Bronchial epithelial cell (primary cell): ENCODE results near the gene U2AF1L4. TPM values are rescaled to one million over a fixed set of nuclear protein-coding genes. Genes with fewer than 3 reads are reported as not detected.

Experiments used
- DNase-seq: peaks from one replicate; pipeline ENCODE4 v3.0.0-alpha.2; 2010; ENCODE audit warnings: low read depth
- FAIRE-seq: peaks from 2 replicates; lab custom pipeline; 2011; peaks lifted over from hg19 to GRCh38; lab: Jason Lieb, UNC
- H3K27me3 ChIP-seq: 2 replicates; pipeline ENCODE4 v1.5.1; 2011; ENCODE audit warnings: low read length; ENCODE audit not compliant: control insufficient read depth, insufficient read depth
- H3K36me3 ChIP-seq: 2 replicates; pipeline ENCODE4 v1.5.1; 2011; ENCODE audit warnings: low read length; ENCODE audit not compliant: control insufficient read depth, insufficient read depth
- H3K4me3 ChIP-seq: 2 replicates; pipeline ENCODE4 v1.5.1; 2011; ENCODE audit warnings: mild to moderate bottlenecking, low read depth, low read length, control low read depth
- total RNA-seq: library from RNA; depleted of rRNA; stranded (reverse); fragments of >200 nt; gene quantifications from 2 replicates; pipeline ENCODE4 v1.2.1, GENCODE V29; 2014
- TF ChIP-seq, protein P1 (sequence below): IDR thresholded peaks from 2 replicates; pipeline ENCODE4 v1.5.1; 2011; ENCODE audit warnings: mild to moderate bottlenecking, moderate library complexity, low read length, control low read depth, inconsistent platforms; ENCODE audit not compliant: insufficient read depth, severe bottlenecking

Gene U2AF1L4
- total RNA-seq, 1 donor from 2014 or later, result 14.7 TPM

DNA sequence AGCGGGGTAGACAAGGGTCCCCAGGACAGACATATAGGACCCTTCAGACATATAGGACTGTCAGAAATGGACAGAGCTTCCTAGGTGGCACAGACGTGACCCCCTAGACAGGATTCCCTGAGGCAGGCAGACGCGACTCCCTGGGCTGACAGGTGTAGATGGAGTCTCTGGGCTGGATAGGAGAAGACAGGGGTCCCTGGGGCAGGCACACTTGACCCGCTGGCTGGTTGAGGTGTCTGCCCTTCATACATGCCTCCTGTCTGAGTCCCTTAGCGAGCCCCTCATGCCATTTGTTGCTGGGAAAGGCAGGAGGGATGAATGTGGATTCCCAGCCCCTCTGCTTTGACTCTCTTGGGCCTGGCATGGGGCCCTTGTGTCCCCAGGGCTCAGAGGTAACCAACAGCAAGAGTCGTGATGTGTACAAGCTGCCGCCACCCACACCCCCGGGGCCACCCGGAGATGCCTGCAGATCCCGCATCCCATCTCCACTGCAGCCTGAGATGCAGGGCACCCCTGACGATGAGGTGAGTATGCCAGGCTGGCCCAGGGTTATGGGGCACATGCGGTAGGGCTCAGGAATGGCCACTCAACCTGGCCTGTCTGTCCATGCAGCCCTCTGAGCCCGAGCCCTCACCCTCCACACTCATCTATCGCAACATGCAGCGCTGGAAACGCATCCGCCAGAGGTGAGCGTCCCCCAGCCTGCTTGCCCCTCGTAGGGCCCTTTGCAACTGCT, 8.6 kb upstream of the U2AF1L4 start:
- TF ChIP-seq, protein P1, sequence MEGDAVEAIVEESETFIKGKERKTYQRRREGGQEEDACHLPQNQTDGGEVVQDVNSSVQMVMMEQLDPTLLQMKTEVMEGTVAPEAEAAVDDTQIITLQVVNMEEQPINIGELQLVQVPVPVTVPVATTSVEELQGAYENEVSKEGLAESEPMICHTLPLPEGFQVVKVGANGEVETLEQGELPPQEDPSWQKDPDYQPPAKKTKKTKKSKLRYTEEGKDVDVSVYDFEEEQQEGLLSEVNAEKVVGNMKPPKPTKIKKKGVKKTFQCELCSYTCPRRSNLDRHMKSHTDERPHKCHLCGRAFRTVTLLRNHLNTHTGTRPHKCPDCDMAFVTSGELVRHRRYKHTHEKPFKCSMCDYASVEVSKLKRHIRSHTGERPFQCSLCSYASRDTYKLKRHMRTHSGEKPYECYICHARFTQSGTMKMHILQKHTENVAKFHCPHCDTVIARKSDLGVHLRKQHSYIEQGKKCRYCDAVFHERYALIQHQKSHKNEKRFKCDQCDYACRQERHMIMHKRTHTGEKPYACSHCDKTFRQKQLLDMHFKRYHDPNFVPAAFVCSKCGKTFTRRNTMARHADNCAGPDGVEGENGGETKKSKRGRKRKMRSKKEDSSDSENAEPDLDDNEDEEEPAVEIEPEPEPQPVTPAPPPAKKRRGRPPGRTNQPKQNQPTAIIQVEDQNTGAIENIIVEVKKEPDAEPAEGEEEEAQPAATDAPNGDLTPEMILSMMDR, result no peak
- no peaks in the 10 kb centered on the region for H3K27me3 ChIP-seq
- no peak for DNase-seq
- FAIRE-seq, result no peak
- H3K4me3 ChIP-seq, result no peak overlapping the region
- peaks cover 18% of the 10 kb centered on the region for H3K36me3 ChIP-seq

DNA sequence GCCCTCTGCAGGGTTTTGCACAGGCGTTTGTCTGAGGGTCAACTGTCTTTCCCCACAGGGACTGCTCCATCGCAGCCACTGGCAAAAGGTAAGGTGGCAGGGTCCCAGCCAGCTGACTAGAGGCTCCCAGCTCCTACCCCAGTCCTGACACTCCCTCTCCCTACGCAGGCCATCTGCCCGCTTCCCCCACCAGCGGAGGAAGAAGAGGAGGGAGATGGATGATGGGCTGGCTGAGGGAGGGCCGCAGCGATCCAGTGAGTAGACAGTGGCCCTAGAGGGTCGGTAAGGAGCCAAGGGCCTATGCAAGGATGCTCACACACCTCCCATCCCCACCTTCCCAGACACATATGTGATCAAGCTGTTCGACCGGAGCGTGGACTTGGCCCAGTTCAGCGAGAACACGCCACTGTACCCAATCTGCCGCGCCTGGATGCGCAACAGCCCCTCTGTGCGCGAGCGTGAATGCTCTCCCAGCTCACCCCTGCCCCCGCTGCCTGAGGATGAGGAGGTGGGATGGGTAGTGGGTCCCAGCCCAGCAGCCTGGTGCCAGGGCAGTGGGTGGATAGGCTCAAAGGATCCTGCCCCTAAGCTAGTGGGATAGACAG, 7.6 kb upstream of the U2AF1L4 start:
- Histone ChIP-seq H3K4me3 (no peak overlapping the region), H3K27me3 (no peaks in the 10 kb centered on the region), H3K36me3 (peaks cover 18% of the 10 kb centered on the region)
- DNase-seq (no peak), FAIRE-seq (no peak)
- TF ChIP-seq, protein P1, result no peak

DNA sequence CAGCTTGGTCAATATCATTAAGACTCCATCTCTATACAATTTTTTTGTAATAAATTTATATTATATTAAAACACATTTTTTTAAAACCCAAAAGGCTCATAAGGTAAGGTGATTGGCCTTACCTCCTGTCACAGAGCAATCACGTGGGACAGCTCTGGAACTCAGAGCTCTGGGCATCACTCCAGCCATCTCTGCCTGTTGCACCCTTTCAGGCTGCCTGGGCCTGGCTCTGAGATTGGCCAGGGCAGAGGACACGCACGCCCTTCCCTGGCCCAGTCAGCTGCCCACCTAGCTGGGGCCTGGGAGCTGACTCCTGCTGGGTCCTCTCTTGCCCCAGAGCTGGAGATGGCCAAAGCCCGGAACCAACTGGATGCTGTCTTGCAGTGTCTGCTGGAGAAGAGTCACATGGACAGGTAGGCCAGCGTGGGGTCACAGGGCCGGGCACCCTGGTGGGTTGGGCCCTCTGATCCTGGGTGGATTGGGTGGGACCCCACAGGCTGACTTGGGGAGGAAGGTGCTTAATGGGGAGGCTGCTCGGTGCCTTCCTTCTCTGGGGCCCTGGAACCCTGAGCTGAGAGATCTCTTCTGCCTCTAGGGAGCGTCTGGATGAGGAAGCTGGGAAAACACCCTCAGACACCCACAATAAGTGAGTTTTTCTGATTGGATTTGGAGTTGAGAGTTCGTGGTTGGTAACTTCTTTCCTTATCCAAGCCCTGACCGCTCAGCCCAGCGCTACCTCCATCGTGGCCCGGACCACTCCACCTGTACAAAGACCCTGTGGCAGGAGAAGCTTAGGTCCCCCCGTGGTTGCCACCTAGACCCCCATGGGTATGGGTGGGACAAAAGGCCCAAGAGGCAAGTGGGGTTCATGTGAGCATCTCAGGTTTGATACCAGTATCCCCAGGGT, 6.9 kb upstream of the U2AF1L4 start:
- H3K27me3 ChIP-seq, result no peaks in the 10 kb centered on the region
- TF ChIP-seq, protein P1, result no peak
- H3K4me3 ChIP-seq, result no peak overlapping the region
- FAIRE-seq (no peak), DNase-seq (no peak)
- peaks cover 18% of the 10 kb centered on the region for H3K36me3 ChIP-seq

GRCh38 chr19:35750167-35750566, 4.9 kb upstream of the U2AF1L4 start:
- peaks cover 18% of the 10 kb centered on the region for H3K36me3 ChIP-seq
- DNase-seq (no peak), FAIRE-seq (no peak)
- TF ChIP-seq, protein P1, result no peak
- H3K4me3 ChIP-seq, result no peak overlapping the region
- H3K27me3 ChIP-seq, result no peaks in the 10 kb centered on the region

GRCh38 chr19:35748106-35749020, 3.1 kb upstream of the U2AF1L4 start, which contains the start of gene LIN37:
Gene LIN37, plus strand, starts transcription at chr19:35748576. Its CDS starts 149 bp downstream, at chr19:35748725.
- peak; percentile 99 for DNase-seq
- TF ChIP-seq, protein P1, result no peak
- FAIRE-seq, result peak; percentile 23
- Histone ChIP-seq H3K27me3 (no peaks in the 10 kb centered on the region), H3K36me3 (peaks cover 11% of the 10 kb centered on the region), H3K4me3 (peak within 1 kb of the TSS; percentile 82)
